G401.6 (cell line): ENCODE results near the gene C19orf73.
"Not testable (repeated sequence)": the region's sequence is repeated elsewhere in the genome, so short reads cannot be mapped to it uniquely, and the experiment has no call there.

Experiments
- FAIRE-seq: peaks from 2 replicates; lab custom pipeline; 2012; peaks lifted over from hg19 to GRCh38; lab: Jason Lieb, UNC

C19orf73 gene

DNA sequence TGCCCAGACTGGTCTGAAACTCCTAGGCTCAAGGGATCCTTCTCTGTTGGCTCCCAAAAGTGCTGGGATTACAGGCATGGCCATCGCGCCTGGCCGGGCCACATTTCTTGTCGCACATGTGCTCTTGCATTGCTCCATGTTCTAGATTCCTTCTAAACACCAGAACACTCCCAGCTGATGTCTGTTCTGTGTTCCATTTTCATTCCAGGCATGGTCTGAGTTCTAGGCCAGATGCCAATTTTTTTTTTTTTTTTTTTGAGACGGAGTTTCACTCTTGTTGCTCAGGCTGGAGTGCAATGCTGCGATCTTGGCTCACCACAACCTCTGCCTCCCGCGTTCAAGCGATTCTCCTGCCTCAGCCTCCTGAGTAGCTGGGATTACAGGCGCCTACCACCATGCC is 2.9 kb upstream of the C19orf73 start:
- not testable (repeated sequence) for FAIRE-seq

DNA sequence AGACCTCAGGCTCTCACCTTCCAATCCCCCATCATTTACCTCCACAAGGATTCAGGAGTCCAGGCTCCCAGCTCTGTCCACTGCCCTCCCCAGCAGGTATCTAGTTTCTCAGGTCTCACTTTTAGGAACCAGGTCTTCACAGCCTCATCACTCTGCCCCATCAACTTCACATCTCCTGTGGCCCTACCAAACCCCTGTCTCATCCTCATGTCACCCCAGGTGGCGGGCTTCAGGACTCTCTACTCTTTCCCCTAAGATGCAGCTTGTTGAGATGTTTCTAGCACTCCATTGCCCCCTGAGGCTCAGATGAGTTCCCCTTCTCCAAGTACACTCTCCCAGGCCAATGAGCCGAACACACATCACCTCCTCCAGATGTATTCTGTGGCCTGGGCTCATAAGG is 1.9 kb upstream of the C19orf73 start:
- no peak for FAIRE-seq

DNA sequence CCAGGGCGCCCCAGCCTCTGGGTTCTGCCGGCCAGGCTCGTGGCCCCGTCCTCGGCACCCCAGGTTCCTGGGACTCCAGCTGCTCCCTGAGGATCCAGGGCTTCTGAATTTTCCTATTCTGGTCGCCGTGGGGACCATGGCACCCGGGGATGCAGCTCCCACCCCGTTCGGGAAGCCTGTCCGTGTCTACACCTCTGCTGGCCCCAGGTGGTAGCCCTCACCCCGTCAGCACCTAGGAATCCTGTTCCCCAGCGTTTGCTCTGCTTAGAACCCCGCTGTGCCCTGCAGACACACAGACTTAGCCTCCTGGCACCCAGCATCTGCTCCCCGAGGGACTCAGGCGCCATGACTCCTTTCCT is 1.4 kb upstream of the C19orf73 start:
- FAIRE-seq = no peak

DNA sequence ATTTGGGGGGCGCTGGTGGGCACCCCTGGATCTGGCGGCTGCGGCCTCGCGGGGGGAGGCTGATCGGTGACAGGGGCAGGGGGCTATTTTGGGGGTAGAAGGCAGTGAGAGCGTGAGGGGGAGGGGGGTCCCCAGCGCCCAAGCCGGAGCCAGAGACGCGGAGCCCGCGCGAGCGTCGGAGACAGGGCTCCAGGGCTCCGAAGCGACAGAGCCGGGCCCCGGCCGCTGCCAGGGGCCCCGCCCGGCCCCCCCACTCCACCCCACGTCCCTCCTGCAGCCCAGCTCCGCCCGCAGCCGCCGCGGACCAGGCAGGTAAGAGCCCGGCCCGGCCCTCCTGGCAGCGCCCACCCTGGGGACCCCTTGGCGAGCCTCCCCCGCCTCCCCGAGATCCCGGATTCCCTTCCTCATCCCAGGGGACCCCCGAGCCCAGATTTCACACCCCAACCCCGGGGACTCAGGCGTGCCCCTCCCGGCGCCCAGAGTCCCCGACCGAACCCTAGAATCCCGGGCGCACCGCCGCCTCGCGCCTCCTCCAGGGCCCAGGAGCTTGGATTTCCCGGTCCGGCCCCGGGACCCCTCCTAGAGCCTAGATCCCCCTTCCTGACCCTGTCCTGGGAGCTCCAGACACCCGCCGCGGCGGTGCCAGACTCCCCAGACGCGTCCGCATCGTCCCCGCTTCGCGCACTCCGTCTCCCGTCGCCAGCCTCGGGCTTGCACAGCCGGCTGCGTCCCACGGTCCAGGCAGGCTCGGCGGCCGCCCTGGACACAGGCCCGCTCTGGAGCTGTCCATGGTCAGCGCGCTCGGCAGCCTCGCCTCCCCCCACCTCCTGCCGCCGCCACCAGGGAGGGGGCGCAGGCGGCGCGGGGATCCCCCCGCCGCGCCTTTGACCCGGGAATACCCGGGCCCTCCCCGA is 725 bp upstream of the C19orf73 start, which contains the start of gene PPFIA3:
Gene PPFIA3 (plus strand): TSS at position 134 of the 914 bp plus-strand sequence. CDS start 8,330 bp downstream, outside the sequence.
- no peak for FAIRE-seq

DNA sequence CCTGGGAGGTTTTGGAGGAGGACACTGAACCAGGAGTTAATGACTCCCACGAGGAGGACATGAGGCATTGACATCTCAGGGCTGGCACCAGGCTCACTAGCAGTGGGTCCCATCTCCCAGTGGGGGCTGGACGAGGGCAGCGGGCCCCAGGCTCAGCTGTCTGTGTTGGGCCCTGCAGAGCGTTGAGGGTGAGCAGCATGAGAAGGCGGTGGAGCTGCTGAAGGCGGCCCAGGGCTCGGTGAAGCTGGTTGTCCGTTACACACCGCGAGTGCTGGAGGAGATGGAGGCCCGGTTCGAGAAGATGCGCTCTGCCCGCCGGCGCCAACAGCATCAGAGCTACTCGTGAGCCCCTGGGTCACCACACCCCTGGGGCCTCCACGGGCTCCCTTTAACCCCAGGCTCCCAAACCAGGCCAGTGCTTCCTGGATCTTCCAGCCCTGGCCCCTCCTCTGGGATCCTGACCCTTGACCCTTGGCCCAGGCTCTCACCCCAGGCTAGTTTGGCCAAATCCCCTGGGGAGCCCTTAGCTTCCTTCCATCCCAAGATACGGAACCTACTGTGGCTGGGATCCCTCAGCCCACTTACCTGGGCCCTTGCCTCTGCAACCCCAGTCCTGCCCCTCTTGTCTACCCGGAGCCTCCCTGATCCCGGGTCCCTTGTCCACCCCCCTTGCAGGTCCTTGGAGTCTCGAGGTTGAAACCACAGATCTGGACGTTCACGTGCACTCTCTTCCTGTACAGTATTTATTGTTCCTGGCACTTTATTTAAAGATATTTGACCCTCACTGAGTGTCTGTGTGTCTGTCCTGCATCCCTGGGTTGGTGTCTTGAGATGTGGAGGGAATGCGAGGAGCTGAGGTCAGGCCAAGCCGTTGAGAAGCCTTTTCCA is 1.0 kb downstream of the C19orf73 start:
- no peak for FAIRE-seq

DNA sequence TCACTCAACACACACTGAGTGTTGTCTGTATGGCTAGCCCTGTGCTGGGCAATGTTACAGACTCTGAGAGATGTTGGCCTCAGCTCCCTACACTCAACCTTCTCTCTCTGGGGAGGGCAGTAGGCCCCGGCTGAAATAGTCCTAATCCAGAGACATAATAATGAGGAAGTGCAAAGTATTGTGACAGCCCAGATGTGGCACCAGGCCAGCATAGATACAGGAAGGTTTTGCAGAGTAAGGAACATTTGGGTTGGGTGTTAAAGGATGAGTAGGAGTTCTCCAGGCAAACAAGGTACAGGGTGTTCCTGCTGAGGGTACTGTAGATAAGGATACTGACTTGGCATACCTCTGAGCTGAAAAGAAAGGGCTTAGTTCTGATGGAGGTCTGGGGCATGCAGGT is 2.4 kb downstream of the C19orf73 start:
- FAIRE-seq = no peak

DNA sequence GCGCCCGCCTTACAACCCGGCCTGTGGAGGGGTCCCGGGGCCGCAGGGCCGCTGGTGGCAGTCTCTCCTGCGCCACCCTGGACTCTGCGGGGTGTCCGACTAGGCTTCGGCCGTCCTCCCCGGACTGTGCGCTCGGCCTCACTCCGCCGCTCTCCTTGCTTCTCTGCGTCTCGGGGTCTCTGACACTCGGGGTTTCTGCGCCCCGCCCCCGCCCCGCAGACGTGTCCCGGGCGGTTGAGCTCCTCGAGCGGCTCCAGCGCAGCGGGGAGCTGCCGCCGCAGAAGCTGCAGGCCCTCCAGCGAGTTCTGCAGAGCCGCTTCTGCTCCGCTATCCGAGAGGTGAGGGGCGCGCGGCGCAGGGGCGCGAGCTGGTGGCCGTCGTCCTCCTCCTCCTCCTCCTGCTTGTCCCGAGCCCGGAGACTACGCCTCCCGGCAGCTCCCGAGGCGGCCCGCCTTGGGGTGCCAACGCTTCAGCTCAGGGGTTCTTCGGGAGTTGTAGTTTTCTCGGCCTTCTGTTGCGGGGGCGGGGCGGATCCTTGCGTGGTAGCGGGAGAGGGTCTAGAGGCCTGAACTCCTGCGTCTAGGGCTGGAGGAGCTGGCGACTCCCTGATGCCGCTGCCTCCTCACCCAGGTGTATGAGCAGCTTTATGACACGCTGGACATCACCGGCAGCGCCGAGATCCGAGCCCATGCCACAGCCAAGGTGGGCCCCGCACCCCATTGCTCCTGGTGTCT is 4.1 kb downstream of the C19orf73 start:
- no peak for FAIRE-seq

DNA sequence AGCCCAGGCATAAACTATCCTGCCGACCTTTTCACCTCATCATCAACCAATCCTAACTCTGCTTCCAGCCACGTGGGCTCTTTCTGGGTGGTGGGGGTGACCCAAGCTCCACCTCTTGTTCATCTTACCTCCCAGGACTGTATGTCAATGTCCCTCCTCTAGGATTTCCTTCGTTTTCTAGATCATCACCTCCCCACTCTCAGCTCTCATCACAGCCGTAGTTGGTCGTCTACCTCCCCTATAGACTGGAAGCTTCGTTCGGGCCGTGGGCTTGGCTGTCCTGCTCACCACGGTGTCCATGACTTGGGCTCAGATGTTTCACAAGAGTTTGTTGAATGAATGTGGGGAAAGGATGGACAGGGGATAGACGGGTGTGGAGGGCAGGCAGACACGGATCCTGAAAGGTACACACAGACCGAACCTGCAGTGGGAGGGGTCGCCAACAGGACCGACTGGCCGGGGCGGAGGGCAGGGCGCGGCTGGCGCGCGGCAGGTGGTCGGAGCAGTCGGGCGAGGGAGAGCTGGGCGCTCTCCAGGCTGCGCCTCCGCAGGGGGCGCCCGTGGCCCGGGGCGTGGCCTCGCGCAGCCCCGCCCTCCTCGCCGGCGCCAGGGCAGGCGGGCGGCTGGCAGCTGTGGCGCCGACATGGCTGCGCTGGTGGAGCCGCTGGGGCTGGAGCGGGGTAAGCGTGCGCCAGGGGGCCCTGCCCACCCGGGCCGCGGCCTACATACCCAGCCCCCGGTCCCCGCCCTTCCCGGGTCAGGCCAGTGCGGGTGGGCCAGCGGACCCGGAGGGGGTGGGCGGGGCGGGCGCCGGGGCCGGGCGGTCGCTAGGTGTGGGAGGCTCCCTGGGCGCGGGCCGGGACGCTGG is 4.9 kb downstream of the C19orf73 start, which contains the start of gene LIN7B:
Gene LIN7B (plus strand): TSS at position 609 of the 868 bp plus-strand sequence. CDS start 35 bp downstream, at position 644.
- no peak for FAIRE-seq

DNA sequence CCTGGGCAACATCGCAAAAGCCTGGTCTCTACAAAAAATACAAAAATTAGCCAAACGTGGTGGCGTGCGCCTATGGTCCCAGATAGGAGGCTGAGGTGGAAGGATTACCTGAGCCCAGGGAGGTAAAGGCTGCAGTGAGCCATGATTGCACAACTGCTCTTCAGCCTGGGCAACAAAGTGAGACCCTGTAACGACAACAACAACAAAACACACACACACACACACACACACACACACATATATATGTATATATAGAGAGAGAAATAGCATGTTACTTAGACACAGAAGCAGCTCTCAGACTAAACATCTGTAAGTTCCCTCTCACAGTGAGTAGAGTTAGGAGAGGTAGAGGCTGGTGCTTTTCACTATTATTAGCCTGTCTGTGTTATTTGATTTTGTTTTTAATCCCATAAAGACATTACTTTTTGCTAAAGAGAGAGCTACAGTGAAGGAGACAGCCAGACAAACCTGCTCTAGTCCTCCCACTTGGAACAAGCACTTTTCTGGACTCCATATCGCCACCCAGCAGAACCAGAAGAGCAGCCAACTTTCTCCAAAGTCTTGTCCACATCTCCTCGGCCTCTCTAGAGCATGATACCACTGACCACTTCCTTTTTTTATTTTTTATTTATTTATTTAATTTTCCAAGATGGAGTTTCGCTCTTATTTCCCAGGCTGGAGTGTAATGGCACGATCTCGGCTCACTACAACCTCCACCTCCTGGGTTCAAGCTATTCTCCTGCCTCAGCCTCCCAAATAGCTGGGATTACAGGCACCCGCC is 7.5 kb downstream of the C19orf73 start:
- FAIRE-seq = peak; percentile 33

DNA sequence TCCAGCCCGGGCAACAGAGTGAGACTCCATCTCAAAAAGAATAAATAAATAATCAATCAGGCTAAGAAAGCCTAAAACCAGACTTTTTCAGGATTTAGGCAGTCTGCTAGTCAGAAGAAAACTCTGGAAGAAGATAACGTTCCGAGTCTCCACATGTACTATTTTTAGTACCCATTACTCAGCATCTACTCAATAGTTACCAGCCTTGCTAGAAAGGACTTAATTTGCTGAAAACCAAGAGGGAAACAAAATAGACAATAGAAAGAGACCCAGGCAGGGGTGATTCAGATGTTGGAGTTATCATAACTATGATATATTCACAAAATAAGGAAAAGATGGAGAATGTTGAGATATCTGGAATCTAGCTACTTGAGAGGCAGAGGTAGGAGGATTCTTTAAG is 8.4 kb downstream of the C19orf73 start:
- FAIRE-seq = no peak

DNA sequence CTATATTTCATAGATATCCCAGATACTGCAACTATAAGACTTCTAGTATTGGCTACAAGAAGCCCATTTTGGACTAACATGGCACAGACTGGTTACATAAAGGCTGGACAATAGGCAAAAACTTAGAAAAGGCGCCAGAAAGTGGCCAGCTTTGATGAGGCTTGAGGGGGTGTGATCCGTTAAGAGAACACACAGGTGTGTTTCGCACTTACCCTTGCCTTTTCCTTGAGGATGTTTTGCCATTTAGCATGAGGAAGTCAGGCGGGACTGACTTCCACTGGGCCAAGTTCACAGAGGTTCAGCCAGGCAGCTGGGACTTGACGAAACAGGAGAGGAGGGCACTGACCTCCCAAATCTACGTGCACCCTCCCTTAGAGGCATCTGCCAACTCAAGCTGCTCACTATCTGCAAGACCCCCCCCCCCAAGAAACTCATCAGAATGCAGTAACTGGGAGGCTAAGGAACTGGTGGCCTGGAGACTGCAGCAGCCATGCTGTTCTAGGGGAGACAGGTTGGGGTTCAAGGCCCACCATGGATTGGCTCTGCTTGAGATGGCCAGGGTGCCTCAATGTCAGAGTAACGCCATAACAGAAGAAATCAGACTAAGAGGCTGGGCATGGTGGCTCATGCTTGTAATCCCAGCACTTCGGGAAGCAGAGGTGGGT is 9.2 kb downstream of the C19orf73 start:
- FAIRE-seq = no peak

DNA sequence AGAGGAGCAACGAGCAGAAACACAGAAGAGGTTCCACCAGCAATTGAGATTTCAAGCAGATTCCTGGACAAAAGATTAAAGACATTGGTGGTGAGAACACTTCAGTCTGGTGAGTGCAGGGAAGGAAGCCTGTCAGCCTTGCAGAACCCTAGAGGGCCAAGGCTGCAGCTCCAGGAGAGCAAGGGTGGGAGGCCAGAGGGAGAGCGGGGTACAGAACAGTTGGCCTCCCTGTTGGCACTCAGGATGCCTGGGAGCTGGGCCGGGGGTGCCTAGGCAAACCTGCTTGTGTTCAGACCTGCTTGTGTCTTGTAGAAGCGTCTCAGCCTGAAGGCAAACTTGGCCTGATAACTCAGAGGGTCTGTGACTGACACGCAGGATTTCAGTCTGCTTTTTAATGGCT is 9.9 kb downstream of the C19orf73 start:
- no peak for FAIRE-seq

DNA sequence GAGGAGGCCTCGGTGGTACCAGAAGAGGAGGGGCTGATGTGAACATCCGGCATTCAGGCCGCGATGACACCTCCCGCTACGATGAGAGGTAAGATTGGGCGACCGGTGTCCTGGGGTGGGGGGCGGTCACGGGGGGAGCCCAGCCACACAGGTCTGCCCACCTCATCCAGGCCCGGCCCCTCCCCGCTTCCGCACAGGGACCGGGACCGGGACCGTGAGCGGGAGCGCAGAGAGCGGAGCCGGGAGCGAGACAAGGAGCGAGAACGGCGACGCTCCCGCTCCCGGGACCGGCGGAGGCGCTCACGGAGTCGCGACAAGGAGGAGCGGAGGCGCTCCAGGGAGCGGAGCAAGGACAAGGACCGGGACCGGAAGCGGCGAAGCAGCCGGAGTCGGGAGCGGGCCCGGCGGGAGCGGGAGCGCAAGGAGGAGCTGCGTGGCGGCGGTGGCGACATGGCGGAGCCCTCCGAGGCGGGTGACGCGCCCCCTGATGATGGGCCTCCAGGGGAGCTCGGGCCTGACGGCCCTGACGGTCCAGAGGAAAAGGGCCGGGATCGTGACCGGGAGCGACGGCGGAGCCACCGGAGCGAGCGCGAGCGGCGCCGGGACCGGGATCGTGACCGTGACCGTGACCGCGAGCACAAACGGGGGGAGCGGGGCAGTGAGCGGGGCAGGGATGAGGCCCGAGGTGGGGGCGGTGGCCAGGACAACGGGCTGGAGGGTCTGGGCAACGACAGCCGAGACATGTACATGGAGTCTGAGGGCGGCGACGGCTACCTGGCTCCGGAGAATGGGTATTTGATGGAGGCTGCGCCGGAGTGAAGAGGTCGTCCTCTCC is 11.1 kb downstream of the C19orf73 start:
- FAIRE-seq = no peak

DNA sequence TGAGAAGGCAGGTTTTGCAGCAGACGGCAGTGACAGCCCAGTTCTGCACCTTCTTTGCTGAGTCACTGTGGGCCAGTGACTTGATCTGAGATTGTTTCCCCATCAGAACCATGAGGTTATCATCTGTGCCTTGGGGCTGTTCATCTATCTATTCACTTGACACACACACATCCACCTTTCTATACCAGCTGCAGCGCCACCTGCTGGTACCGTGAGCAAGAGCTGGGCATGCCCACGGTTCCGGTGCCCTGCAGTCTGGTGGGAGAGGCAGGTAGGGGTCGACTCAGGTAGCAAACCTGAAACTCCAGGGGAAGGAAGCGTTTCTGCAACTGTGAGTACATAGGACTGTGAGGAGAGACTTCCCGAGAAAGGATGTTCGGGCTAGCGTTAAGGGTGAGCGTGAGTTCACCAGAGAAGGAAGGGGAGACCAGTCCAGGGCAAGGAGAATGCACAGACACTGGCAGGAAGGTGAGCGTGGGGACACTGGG is 12.3 kb downstream of the C19orf73 start:
- no peak for FAIRE-seq

DNA sequence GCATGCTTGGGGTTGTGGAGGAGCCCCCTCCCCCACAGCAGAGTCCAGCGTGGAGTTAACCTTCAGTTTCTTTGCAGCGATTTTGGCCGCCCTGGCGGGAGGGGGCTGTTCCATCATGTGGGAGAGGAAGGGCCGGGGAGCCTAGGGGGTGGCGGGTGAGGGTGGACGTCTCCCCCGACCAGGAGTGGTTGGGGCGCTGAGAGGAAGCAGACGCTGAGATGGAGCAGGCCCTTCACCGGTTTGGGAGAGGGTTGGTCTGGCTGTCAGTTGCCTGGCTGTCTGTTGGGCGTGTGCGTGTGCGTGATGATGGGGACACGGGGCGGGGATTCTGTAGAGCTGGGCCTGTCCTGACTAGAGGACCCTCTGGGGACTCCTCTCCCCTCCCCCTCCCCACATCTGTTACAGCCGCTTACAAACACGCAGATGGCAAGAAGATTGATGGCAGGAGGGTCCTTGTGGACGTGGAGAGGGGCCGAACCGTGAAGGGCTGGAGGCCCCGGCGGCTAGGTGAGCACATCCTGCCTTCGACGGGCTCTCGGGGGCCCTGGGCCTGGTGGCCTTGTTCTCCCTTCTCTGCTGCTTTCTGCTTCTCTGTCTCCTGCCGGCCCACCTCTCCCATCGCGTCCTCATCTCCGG is 14.6 kb downstream of the C19orf73 start:
- FAIRE-seq = no peak

DNA sequence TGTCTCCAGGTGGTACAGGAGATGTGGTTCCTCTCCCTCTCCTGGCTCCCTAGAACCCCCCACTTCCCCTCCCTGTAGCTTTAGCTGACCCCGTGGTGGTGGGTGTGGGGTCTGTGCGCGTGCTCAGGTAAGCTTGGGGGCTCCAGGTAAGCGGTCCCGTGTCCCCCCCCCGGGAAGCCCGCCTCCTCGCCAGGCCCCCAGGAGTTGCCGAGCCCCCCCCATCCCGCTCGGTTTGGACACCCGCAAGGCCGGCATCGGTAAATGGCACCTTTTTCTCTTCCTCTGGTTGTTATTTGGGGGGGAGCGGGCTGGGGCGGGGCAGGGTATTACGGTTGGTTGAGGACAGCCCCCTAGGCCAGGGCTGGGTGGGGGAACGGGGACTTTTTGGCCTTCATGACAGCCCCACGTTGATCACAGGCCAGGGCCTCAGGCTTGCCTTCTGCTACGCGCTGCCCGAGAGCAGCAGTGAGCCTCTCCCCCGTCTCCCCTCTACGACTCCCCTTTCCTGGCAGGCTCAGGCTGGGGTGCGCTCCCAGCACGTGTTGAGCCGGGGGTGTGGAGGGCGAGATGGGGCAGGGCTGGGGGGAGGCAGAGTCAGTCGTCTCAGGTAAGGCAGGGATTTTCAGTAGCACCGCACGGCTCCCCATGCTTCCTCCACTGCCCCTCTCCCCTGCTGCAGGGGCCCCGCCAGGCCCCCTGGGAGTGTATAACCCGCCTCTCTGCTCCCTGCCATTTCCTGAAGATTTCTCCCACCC is 15.4 kb downstream of the C19orf73 start:
- FAIRE-seq = no peak

DNA sequence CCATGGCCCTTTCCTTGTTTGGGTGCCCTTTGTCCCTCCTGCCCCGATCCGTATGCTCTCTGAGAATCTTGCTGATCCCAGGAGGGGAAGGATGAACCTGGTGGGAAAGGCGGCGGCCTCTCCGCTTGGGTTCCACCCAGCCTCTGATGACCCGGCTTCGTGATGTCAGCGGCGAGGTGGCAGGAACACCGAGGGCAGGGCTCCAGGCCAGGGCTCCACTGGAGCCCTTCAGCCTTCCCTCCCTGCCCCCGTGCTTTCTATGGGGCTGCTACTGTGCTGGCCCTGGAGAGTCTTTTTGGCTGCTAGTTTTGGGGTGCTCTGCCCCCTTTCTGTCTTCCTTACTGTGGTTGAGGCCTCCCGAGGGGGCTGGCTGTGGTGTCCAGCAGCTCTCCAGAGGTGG is 16.6 kb downstream of the C19orf73 start:
- FAIRE-seq = no peak

DNA sequence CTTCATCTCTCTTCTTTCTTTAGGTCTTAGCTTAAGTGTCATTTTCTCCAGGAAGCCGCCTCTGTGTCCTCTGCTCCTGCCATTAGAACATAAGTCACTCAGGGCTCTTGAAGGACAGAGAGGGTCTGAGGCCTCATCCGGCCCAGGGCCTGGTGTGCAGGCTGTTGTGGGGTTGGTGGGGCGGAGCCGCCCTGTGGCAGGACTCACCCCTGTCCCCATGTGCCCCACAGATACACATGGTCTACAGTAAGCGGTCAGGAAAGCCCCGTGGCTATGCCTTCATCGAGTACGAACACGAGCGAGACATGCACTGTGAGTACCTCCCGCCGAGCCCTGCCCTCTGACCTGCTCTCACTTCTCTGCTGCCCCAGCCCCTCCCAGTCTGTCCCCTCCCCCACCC is 17.8 kb downstream of the C19orf73 start:
- FAIRE-seq = no peak
